GM13977 (cell line): ENCODE measurements around the gene IFNGR2.

Experiments used
- DNase-seq: peaks from one replicate; pipeline ENCODE4 v3.0.0; 2012; ENCODE audit warnings: low spot score
- CTCF ChIP-seq: IDR thresholded peaks from 2 replicates; pipeline ENCODE4 v1.5.1; 2012; ENCODE audit warnings: mild to moderate bottlenecking, control low read depth; ENCODE audit not compliant: insufficient read depth; ENCODE audit errors: extremely low read depth, missing control alignments
- in situ Hi-C: fragments of 300-500 bp; cut with MboI; formaldehyde crosslinking; loops from one replicate; pipeline ENCODE4 v1.12.0; 2022; ENCODE audit warnings: low sequenced_read_pairs, low pct_unique_long_range_greater_than_20kb, mixed read lengths, inconsistent platforms; ENCODE audit not compliant: unreplicated experiment

Gene IFNGR2

GRCh38 chr21:33383056-33383888 lies 19.9 kb upstream of the IFNGR2 start:
- in situ Hi-C loops: no loop called here
- peak; percentile 64 for DNase-seq

GRCh38 chr21:33384841-33385331 lies 18.3 kb upstream of the IFNGR2 start:
- in situ Hi-C loops: no loop called here
- DNase-seq: no peak
- no peak for TF ChIP-seq CTCF

More at GRCh38 chr21:33383056-33383888, 19.9 kb upstream of the IFNGR2 start:
- no peak for TF ChIP-seq CTCF

GRCh38 chr21:33386222-33386784 lies 16.9 kb upstream of the IFNGR2 start:
- in situ Hi-C loops: no loop called here
- peak; percentile 25 for TF ChIP-seq CTCF
- no peak for DNase-seq

GRCh38 chr21:33387294-33387693 lies 15.9 kb upstream of the IFNGR2 start:
- in situ Hi-C loops: no loop called here
- no peak for DNase-seq

GRCh38 chr21:33388188-33388587 lies 15.0 kb upstream of the IFNGR2 start:
- TF ChIP-seq CTCF: no peak
- no peak for DNase-seq
- in situ Hi-C loops: no loop called here

More at GRCh38 chr21:33387294-33387693, 15.9 kb upstream of the IFNGR2 start:
- TF ChIP-seq CTCF: no peak

GRCh38 chr21:33390479-33390878 lies 12.7 kb upstream of the IFNGR2 start:
- no peak for TF ChIP-seq CTCF
- DNase-seq: no peak
- in situ Hi-C loops: no loop called here
